Cardiac ventricle fibroblast (primary cell): ENCODE data around the gene FNDC5. TPM values are rescaled to one million over a fixed set of nuclear protein-coding genes. Genes with fewer than 3 reads are reported as not detected.

Experiments used
- total RNA-seq: library from RNA; depleted of rRNA; stranded (reverse); fragments of >200 nt; gene quantifications from 2 replicates; pipeline ENCODE4 v1.2.3, GENCODE V29; 2015

The FNDC5 gene
- total RNA-seq, result 1.00 and 1.3 TPM in 2 replicates

GRCh38 chr1:32870615-32871363, at the start of gene FNDC5:
FNDC5 (minus strand) TSS chr1:32870912.

GRCh38 chr1:32900956-32901822, 30.5 kb upstream of the FNDC5 start, which contains the start of gene TMEM54:
TMEM54 (minus strand) TSS chr1:32901389; CDS start chr1:32901238, 151 bp downstream.

GRCh38 chr1:32886004-32886827, 15.5 kb upstream of the FNDC5 start, which contains the start of gene HPCA:
HPCA (plus strand) TSS chr1:32886491; CDS start chr1:32888899, 2,408 bp downstream.

GRCh38 chr1:32817159-32817814, 53.4 kb downstream of the FNDC5 start, which contains the start of the genes S100PBP and YARS1:
S100PBP (plus strand) TSS chr1:32817653; CDS start chr1:32826100, 8,447 bp downstream.
YARS1 (minus strand) TSS chr1:32817358; CDS start chr1:32817244, 114 bp downstream.

Other genes starting within 250 kb of the FNDC5 start
- 15.7 and 16.5 TPM in 2 replicates for gene ZBTB8OS, start 220.4 kb downstream of the FNDC5 start, total RNA-seq
- 93.0 and 97.3 TPM in 2 replicates for gene RBBP4, start 219.7 kb downstream of the FNDC5 start, total RNA-seq
- gene SYNC, start 168.1 kb downstream of the FNDC5 start, total RNA-seq, result 42.6 and 43.4 TPM in 2 replicates
- gene YARS1, start 53.6 kb downstream of the FNDC5 start, total RNA-seq, result 53.9 and 64.1 TPM in 2 replicates
- gene S100PBP, start 53.3 kb downstream of the FNDC5 start, total RNA-seq, result 12.9 and 14.2 TPM in 2 replicates
- not detected in 2 replicates for gene HPCA, start 15.6 kb upstream of the FNDC5 start, total RNA-seq
- gene TMEM54, start 30.5 kb upstream of the FNDC5 start, total RNA-seq, result 23.2 and 33.4 TPM in 2 replicates
- gene RNF19B, start 93.9 kb upstream of the FNDC5 start, total RNA-seq, result 2.6 and 5.1 TPM in 2 replicates
- 119 and 136 TPM in 2 replicates for gene AK2, start 166.0 kb upstream of the FNDC5 start, total RNA-seq
- gene AZIN2, start 210.2 kb upstream of the FNDC5 start, total RNA-seq, result 1.2 and 6.0 TPM in 2 replicates